ENCODE measurements around the gene KRTAP10-4. TPM values are rescaled to one million over a fixed set of nuclear protein-coding genes. Genes with fewer than 3 reads are reported as not detected.

Gene KRTAP10-4
- total RNA-seq, 2 donors from 2014 or later = not detected

DNA sequence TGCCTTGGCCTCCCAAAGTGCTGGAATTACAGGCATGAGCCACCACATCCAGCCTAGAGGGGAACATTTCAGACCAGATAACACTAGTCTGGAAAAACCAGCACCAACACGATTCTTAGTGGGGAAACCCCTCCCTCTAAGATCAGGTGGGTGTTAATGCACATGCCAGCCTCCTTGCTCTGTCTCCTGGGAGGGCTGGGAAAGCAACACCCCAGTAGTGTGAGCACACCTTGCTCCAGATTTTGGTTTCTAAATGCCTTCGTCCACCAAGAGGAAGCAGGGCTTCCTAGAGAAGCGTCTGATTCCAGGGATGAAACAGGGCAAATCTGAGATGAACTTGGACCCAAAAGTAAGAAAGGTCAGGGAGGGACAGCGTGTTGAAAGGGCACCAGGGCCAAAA, 2.2 kb upstream of the KRTAP10-4 start:
- WGBS = 88% methylated on average over 4 of the region's 4 CpGs
- Histone ChIP-seq H3K36me3 (no peaks in the 10 kb centered on the region), H3K9me3 (no peaks in the 10 kb centered on the region), H3K27ac (no peak overlapping the region), H3K4me1 (replicated peaks) (no peaks in the 10 kb centered on the region), H3K4me3 (no peak overlapping the region), H3K27me3 (replicated peaks; ENCODE audit: insufficient read depth) (no peaks in the 10 kb centered on the region)
- TF ChIP-seq POLR2A (IDR thresholded peaks at IDR 0.05) (no peak), POLR2AphosphoS5 (IDR thresholded peaks at IDR 0.05) (no peak)
- TF ChIP-seq, protein P1, sequence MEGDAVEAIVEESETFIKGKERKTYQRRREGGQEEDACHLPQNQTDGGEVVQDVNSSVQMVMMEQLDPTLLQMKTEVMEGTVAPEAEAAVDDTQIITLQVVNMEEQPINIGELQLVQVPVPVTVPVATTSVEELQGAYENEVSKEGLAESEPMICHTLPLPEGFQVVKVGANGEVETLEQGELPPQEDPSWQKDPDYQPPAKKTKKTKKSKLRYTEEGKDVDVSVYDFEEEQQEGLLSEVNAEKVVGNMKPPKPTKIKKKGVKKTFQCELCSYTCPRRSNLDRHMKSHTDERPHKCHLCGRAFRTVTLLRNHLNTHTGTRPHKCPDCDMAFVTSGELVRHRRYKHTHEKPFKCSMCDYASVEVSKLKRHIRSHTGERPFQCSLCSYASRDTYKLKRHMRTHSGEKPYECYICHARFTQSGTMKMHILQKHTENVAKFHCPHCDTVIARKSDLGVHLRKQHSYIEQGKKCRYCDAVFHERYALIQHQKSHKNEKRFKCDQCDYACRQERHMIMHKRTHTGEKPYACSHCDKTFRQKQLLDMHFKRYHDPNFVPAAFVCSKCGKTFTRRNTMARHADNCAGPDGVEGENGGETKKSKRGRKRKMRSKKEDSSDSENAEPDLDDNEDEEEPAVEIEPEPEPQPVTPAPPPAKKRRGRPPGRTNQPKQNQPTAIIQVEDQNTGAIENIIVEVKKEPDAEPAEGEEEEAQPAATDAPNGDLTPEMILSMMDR (IDR thresholded peaks at IDR 0.05) = no peak
- intact Hi-C loops (cut with DNase I) = no loop called here
- DNase-seq (ENCODE audit: low spot score) = no peak

DNA sequence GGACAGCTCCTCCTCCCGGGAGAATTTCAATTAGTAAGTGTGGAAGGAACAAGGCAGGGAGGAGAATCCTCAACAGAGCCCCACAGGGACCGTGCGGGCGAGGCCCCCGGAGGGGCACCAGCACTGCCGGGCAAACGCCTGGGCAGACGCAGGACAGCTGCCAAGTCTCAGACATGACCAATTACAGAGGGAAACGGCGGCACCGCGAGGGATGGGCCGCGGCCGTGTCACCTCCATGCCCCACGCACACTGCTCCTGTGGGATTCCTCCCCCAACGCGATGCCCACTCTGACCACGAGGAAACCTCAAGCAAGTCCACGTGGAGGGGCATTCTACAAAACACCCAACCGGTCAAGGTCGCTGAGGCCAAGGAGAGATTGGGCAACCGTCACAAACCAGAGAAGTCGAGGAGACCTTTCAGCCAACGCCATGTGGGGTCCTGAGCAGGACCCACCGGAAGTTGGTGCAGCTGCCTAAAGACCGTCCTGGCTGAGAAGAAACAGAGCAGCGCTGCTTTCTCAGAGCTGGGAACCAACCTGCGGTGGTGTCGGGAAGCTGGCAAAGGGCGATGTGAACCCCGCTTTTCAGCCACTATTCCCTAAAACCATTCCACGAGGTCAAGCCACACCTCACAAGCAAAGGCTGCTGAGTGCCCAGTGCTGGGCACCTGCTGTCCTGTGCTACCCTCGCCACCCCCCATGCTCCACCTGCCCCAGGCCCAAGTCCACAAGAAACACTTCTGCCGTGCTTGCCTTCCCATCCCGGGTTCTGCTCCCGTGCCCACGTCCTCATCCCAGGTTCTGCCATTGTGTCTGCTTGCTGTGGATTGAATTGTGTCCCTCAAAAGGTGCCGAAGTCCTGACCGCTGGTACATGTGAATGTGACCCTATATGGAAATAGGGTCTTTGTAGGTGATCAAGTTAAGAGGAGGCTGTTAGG, 1.4 kb upstream of the KRTAP10-4 start:
- WGBS = 92% methylated on average over 40 of the region's 40 CpGs
- DNase-seq (ENCODE audit: low spot score) = no peak
- no peaks in the 10 kb centered on the region for H3K27me3 ChIP-seq (replicated peaks; ENCODE audit: insufficient read depth)

GRCh38 chr21:44572959-44573583, 458 bp upstream of the KRTAP10-4 start:
- Histone ChIP-seq H3K27me3 (replicated peaks; ENCODE audit: insufficient read depth) (no peaks in the 10 kb centered on the region), H3K36me3 (no peaks in the 10 kb centered on the region), H3K9me3 (no peaks in the 10 kb centered on the region), H3K4me3 (no peak overlapping the region), H3K4me1 (replicated peaks) (no peaks in the 10 kb centered on the region), H3K27ac (no peak overlapping the region)
- WGBS = 86% methylated on average over 15 of the region's 15 CpGs
- intact Hi-C loops (cut with DNase I) = no loop called here
- DNase-seq (ENCODE audit: low spot score) = no peak
- TF ChIP-seq, protein P1 (IDR thresholded peaks at IDR 0.05) = no peak
- TF ChIP-seq POLR2A (IDR thresholded peaks at IDR 0.05) (no peak), POLR2AphosphoS5 (IDR thresholded peaks at IDR 0.05) (no peak)

More for the DNA sequence above, 1.4 kb upstream of the KRTAP10-4 start:
- TF ChIP-seq, protein P1 (IDR thresholded peaks at IDR 0.05) = no peak
- no peak for TF ChIP-seq POLR2AphosphoS5 (IDR thresholded peaks at IDR 0.05)
- no peak for TF ChIP-seq POLR2A (IDR thresholded peaks at IDR 0.05)
- no peaks in the 10 kb centered on the region for H3K9me3 ChIP-seq
- intact Hi-C loops (cut with DNase I) = no loop called here
- H3K4me3 ChIP-seq = no peak overlapping the region
- H3K27ac ChIP-seq = no peak overlapping the region
- H3K36me3 ChIP-seq = no peaks in the 10 kb centered on the region
- no peaks in the 10 kb centered on the region for H3K4me1 ChIP-seq (replicated peaks)

- WGBS = 23% methylated on average over 21 of the region's 21 CpGs
- intact Hi-C loops (cut with DNase I) = no loop called here
- Histone ChIP-seq H3K36me3 (no peaks in the 10 kb centered on the region), H3K4me3 (no peak overlapping the region), H3K27ac (no peak overlapping the region), H3K9me3 (no peaks in the 10 kb centered on the region), H3K4me1 (replicated peaks) (no peaks in the 10 kb centered on the region), H3K27me3 (replicated peaks; ENCODE audit: insufficient read depth) (no peaks in the 10 kb centered on the region)
- TF ChIP-seq POLR2A (IDR thresholded peaks at IDR 0.05) (no peak), POLR2AphosphoS5 (IDR thresholded peaks at IDR 0.05) (no peak)
- TF ChIP-seq, protein P1 (IDR thresholded peaks at IDR 0.05) = no peak
- DNase-seq (ENCODE audit: low spot score) = no peak
These were observed 1.2 kb downstream of the KRTAP10-4 start for GRCh38 chr21:44574457-44575306.

All from prostate gland (tissue), 2 donors.